ENCODE measurements around the gene VTI1A.

Gene VTI1A

GRCh38 chr10:112559349-112559748 lies 112.3 kb downstream of the VTI1A start:
- peaks cover 4% of the 10 kb centered on the region for H3K4me1 Mint-ChIP-seq (ENCODE audit: low read depth)
- no peak overlapping the region for H3K27ac Mint-ChIP-seq
- no peaks in the 10 kb centered on the region for H3K36me3 Mint-ChIP-seq (ENCODE audit: low read depth)
- no peaks in the 10 kb centered on the region for H3K27me3 Mint-ChIP-seq
- H3K4me3 Mint-ChIP-seq: no peak overlapping the region
- no peaks in the 10 kb centered on the region for H3K9me3 Mint-ChIP-seq

- no peak overlapping the region for H3K4me3 Mint-ChIP-seq
- H3K9me3 Mint-ChIP-seq: no peaks in the 10 kb centered on the region
- H3K4me1 Mint-ChIP-seq (ENCODE audit: low read depth): peaks cover 4% of the 10 kb centered on the region
- H3K36me3 Mint-ChIP-seq (ENCODE audit: low read depth): no peaks in the 10 kb centered on the region
- no peak overlapping the region for H3K27ac Mint-ChIP-seq
- no peaks in the 10 kb centered on the region for H3K27me3 Mint-ChIP-seq
These were observed 115.1 kb downstream of the VTI1A start for GRCh38 chr10:112562122-112562521.

GRCh38 chr10:112562809-112563663 lies 116.0 kb downstream of the VTI1A start:
- no peaks in the 10 kb centered on the region for H3K9me3 Mint-ChIP-seq
- no peaks in the 10 kb centered on the region for H3K36me3 Mint-ChIP-seq (ENCODE audit: low read depth)
- no peak overlapping the region for H3K27ac Mint-ChIP-seq
- H3K27me3 Mint-ChIP-seq: no peaks in the 10 kb centered on the region
- peaks cover 4% of the 10 kb centered on the region for H3K4me1 Mint-ChIP-seq (ENCODE audit: low read depth)
- no peak overlapping the region for H3K4me3 Mint-ChIP-seq

- H3K4me3 Mint-ChIP-seq: no peak overlapping the region
- no peak overlapping the region for H3K27ac Mint-ChIP-seq
- H3K27me3 Mint-ChIP-seq: no peaks in the 10 kb centered on the region
- H3K36me3 Mint-ChIP-seq (ENCODE audit: low read depth): peaks cover 4% of the 10 kb centered on the region
- H3K4me1 Mint-ChIP-seq (ENCODE audit: low read depth): no peaks in the 10 kb centered on the region
- no peaks in the 10 kb centered on the region for H3K9me3 Mint-ChIP-seq
These were observed 117.3 kb downstream of the VTI1A start for GRCh38 chr10:112564337-112564736.

GRCh38 chr10:112565434-112566053 lies 118.5 kb downstream of the VTI1A start:
- H3K27ac Mint-ChIP-seq: no peak overlapping the region
- no peak overlapping the region for H3K4me3 Mint-ChIP-seq
- H3K9me3 Mint-ChIP-seq: no peaks in the 10 kb centered on the region
- H3K4me1 Mint-ChIP-seq (ENCODE audit: low read depth): no peaks in the 10 kb centered on the region
- no peaks in the 10 kb centered on the region for H3K27me3 Mint-ChIP-seq
- H3K36me3 Mint-ChIP-seq (ENCODE audit: low read depth): peaks cover 5% of the 10 kb centered on the region

GRCh38 chr10:112570585-112570984 lies 123.6 kb downstream of the VTI1A start:
- H3K4me3 Mint-ChIP-seq: no peak overlapping the region

GRCh38 chr10:112579578-112579977 lies 132.6 kb downstream of the VTI1A start:
- Mint-ChIP-seq H3K27ac (no peak overlapping the region), H3K4me1 (ENCODE audit: low read depth) (no peaks in the 10 kb centered on the region)

More at GRCh38 chr10:112570585-112570984, 123.6 kb downstream of the VTI1A start:
- peaks cover 3% of the 10 kb centered on the region for H3K9me3 Mint-ChIP-seq
- H3K27ac Mint-ChIP-seq: no peak overlapping the region
- H3K27me3 Mint-ChIP-seq: no peaks in the 10 kb centered on the region
- H3K4me1 Mint-ChIP-seq (ENCODE audit: low read depth): no peaks in the 10 kb centered on the region
- H3K36me3 Mint-ChIP-seq (ENCODE audit: low read depth): peaks cover 20% of the 10 kb centered on the region

GRCh38 chr10:112580267-112580666 lies 133.3 kb downstream of the VTI1A start:
- no peak overlapping the region for H3K27ac Mint-ChIP-seq
- no peak overlapping the region for H3K4me3 Mint-ChIP-seq
- H3K4me1 Mint-ChIP-seq (ENCODE audit: low read depth): no peaks in the 10 kb centered on the region
- H3K27me3 Mint-ChIP-seq: no peaks in the 10 kb centered on the region
- peaks cover 25% of the 10 kb centered on the region for H3K36me3 Mint-ChIP-seq (ENCODE audit: low read depth)
- no peaks in the 10 kb centered on the region for H3K9me3 Mint-ChIP-seq

More at GRCh38 chr10:112579578-112579977, 132.6 kb downstream of the VTI1A start:
- Mint-ChIP-seq H3K27me3 (no peaks in the 10 kb centered on the region), H3K36me3 (ENCODE audit: low read depth) (peaks cover 24% of the 10 kb centered on the region), H3K4me3 (no peak overlapping the region), H3K9me3 (no peaks in the 10 kb centered on the region)

GRCh38 chr10:112581921-112582320 lies 134.9 kb downstream of the VTI1A start:
- Mint-ChIP-seq H3K27me3 (no peaks in the 10 kb centered on the region), H3K4me1 (ENCODE audit: low read depth) (no peaks in the 10 kb centered on the region), H3K9me3 (no peaks in the 10 kb centered on the region), H3K4me3 (no peak overlapping the region), H3K36me3 (ENCODE audit: low read depth) (peaks cover 29% of the 10 kb centered on the region), H3K27ac (no peak overlapping the region)

- Mint-ChIP-seq H3K27ac (no peak overlapping the region), H3K4me3 (no peak overlapping the region), H3K4me1 (ENCODE audit: low read depth) (no peaks in the 10 kb centered on the region), H3K27me3 (no peaks in the 10 kb centered on the region), H3K9me3 (no peaks in the 10 kb centered on the region), H3K36me3 (ENCODE audit: low read depth) (peaks cover 29% of the 10 kb centered on the region)
These were observed 136.4 kb downstream of the VTI1A start for GRCh38 chr10:112583236-112583939.

GRCh38 chr10:112584276-112584675 lies 137.3 kb downstream of the VTI1A start:
- H3K36me3 Mint-ChIP-seq (ENCODE audit: low read depth): peaks cover 29% of the 10 kb centered on the region
- no peaks in the 10 kb centered on the region for H3K27me3 Mint-ChIP-seq
- no peaks in the 10 kb centered on the region for H3K4me1 Mint-ChIP-seq (ENCODE audit: low read depth)
- no peak overlapping the region for H3K4me3 Mint-ChIP-seq
- no peak overlapping the region for H3K27ac Mint-ChIP-seq
- no peaks in the 10 kb centered on the region for H3K9me3 Mint-ChIP-seq

GRCh38 chr10:112585126-112585525 lies 138.1 kb downstream of the VTI1A start:
- H3K9me3 Mint-ChIP-seq: no peaks in the 10 kb centered on the region
- H3K27me3 Mint-ChIP-seq: no peaks in the 10 kb centered on the region
- H3K4me3 Mint-ChIP-seq: no peak overlapping the region
- no peaks in the 10 kb centered on the region for H3K4me1 Mint-ChIP-seq (ENCODE audit: low read depth)
- no peak overlapping the region for H3K27ac Mint-ChIP-seq
- H3K36me3 Mint-ChIP-seq (ENCODE audit: low read depth): peaks cover 25% of the 10 kb centered on the region

GRCh38 chr10:112585960-112586359 lies 138.9 kb downstream of the VTI1A start:
- no peak overlapping the region for H3K27ac Mint-ChIP-seq
- H3K36me3 Mint-ChIP-seq (ENCODE audit: low read depth): peaks cover 21% of the 10 kb centered on the region
- no peak overlapping the region for H3K4me3 Mint-ChIP-seq
- no peaks in the 10 kb centered on the region for H3K9me3 Mint-ChIP-seq
- no peaks in the 10 kb centered on the region for H3K4me1 Mint-ChIP-seq (ENCODE audit: low read depth)
- no peaks in the 10 kb centered on the region for H3K27me3 Mint-ChIP-seq

- no peaks in the 10 kb centered on the region for H3K4me1 Mint-ChIP-seq (ENCODE audit: low read depth)
- peaks cover 35% of the 10 kb centered on the region for H3K36me3 Mint-ChIP-seq (ENCODE audit: low read depth)
- H3K9me3 Mint-ChIP-seq: peaks cover 3% of the 10 kb centered on the region
- no peak overlapping the region for H3K27ac Mint-ChIP-seq
- H3K4me3 Mint-ChIP-seq: no peak overlapping the region
- no peaks in the 10 kb centered on the region for H3K27me3 Mint-ChIP-seq
These were observed 140.7 kb downstream of the VTI1A start for GRCh38 chr10:112587729-112588128.

Measured in stimulated activated naive CD8-positive, alpha-beta T cell treated with anti-CD3 and anti-CD28 coated beads, Interleukin-15, Interleukin-2, amounts not matched to agents 100 ng/mL and 50 ng/mL, for 24 hours (primary cell).